Activated gamma-delta T cell treated with Interleukin-2 at 50 U/mL for 16 hours (primary cell): ENCODE measurements around the gene DMRTA2.

Source experiments
- DNase-seq: peaks from one replicate; pipeline ENCODE4 v3.0.0-alpha.2; 2020

The DMRTA2 gene

GRCh38 chr1:50371749-50372148, 51.5 kb downstream of the DMRTA2 start:
- DNase-seq = no peak

- DNase-seq = no peak
Measured at GRCh38 chr1:50369830-50370229, 53.4 kb downstream of the DMRTA2 start.

GRCh38 chr1:50369008-50369634, 54.1 kb downstream of the DMRTA2 start:
- no peak for DNase-seq

GRCh38 chr1:50368179-50369007, 54.9 kb downstream of the DMRTA2 start:
- peak; percentile 15 for DNase-seq
